ENCODE data around the gene FNDC11.

Gene FNDC11

DNA sequence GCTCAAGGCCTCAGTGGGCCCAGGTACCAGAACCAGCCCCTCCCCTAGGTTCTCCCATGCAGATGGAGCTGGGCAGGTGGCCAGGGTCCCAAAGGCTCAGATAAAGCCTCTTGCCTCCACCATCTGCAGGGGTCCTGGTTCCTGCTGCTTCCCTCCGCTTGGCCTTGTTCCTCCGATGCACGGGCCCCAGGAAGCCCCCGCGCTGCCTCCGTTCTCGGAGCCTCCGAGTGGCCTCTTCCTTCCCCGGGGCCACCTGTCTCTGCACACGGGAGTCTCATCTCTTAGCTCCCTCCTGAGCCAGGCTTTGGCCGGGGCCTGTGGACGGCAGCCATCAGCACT, 14.9 kb upstream of the FNDC11 start:
- DNase-seq (ENCODE audit: extremely low read depth in 1 of 2, low read depth in 1 of 2): no peak

GRCh38 chr20:63539441-63540370, 14.3 kb upstream of the FNDC11 start:
- no peak for DNase-seq (ENCODE audit: extremely low read depth in 1 of 2, low read depth in 1 of 2)

DNA sequence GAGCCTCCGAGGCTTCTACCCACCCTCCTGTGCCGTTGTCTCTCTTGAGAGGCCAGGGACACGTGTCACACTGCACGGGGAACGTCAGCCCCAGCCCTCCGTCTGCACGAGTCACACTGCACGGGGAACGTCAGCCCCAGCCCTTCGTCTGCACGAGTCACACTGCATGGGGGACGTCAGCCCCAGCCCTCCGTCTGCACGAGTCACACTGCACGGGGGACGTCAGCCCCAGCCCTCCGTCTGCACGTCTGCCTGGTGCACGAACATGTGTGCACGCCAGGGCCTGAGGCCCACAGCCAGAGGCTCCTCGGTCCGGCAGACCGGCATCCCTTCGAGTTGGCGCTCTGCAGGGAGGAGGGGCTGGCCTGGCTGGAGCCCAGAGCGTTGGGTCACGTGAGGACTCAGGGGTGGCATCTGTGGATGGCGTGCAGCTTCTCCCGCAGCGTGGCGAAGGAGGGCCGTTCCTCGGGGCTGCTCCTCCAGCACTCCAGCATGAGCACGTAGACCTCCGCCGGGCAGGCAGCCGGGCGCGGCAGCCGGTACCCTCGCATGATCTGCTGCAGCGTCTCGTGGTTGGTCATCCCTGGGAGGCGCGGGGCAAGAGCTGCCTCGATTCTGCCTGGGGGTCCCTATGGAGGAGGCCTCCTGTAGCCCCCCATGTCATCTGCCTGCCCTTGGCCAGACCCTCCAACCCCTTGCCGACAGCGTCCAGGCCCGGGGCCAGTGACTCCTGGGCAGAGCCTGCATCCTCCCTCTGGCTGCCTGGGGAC, 13.4 kb upstream of the FNDC11 start:
- no peak for DNase-seq (ENCODE audit: extremely low read depth in 1 of 2, low read depth in 1 of 2)

DNA sequence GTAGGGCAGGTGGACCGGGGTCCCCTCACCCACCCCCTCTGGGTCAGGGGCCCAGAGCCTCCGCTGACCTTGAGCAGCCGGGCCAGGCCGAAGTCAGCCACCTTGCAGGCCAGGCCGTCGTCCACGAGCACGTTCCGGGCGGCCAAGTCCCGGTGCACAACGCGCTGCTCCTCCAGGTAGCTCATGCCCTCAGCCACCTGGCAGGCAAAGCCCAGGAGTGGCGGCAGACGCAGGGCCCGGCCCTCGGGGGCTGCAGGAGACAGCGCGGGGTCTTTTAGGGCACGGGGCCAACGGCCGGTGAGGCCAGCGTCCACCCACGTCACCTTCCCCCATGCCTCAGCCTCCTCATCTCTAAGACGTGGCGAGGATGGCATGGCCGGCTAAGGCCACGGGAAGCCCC, 12.6 kb upstream of the FNDC11 start:
- DNase-seq (ENCODE audit: extremely low read depth in 1 of 2, low read depth in 1 of 2): no peak

- DNase-seq (ENCODE audit: extremely low read depth in 1 of 2, low read depth in 1 of 2): no peak
These were observed 11.9 kb upstream of the FNDC11 start for GRCh38 chr20:63542031-63542559.

GRCh38 chr20:63542696-63543095, 11.3 kb upstream of the FNDC11 start:
- no peak for DNase-seq (ENCODE audit: extremely low read depth in 1 of 2, low read depth in 1 of 2)

DNA sequence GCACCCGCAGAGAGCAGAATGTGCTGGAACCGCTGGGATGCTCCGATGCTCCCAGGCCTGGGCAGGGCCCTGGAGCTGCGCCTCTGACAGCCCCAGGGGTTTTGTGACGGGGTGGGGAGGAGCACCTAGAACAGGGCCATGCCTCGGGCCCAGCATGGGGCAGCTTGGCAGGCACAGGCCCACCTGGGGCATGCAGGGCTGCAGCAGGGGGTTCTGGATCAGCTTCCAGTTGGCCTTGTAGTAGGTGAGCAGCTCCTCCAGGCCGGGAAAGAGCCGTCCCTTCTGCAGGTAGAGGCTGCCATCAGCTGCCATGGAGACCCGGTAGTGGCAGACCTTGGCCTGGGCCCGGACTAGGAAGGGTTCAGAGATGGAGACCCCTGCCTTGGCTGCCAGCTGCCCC, 10.8 kb upstream of the FNDC11 start:
- DNase-seq (ENCODE audit: extremely low read depth in 1 of 2, low read depth in 1 of 2): no peak

DNA sequence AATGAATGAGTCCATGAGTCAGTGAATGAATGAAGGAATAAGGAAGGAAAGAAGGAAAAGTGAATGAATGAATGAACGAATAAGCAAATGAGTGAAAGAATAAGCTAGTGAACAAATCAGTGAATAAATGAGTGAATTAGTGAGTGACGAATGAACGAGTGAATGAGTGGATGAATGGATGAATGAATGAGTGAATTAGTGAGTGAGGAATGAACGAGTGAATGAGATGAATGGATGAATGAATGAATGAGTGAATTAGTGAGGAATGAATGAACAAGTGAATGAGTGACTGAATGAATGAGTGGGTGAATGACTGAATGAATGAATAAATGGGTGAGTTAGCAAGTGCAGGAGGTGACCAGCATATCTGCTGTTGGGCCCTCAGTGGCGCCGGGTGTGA, 10.2 kb upstream of the FNDC11 start:
- DNase-seq (ENCODE audit: extremely low read depth in 1 of 2, low read depth in 1 of 2): no peak

GRCh38 chr20:63544241-63544957, 9.6 kb upstream of the FNDC11 start:
- DNase-seq (ENCODE audit: extremely low read depth in 1 of 2, low read depth in 1 of 2): no peak

DNA sequence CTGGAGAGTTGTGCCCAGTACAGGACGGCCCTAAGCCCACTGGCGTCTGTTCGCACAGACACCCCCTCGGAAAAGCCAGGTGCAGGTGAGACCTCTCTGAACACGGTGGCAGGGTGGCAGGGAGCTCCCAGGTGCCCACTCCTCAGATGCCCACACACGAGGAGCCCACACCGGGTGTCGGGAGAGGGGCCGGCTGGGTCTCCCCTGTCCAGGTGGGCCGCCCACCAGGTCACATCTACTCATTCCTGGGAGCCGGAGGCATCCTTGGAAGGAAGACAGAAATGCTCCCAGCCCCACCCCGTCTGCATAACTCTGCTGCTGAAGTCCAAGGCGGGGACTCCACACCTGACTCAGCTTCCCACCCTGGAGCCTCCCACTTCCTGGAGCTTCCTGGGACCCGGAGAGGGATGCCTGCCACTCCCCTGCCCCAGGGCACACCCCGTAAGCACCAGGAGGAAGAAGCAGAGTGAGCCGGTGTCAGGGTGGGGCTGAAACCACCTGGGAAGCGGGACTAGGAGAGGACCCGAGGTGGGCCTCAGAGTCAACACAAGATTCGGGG, 8.9 kb upstream of the FNDC11 start:
- no peak for DNase-seq (ENCODE audit: extremely low read depth in 1 of 2, low read depth in 1 of 2)

DNA sequence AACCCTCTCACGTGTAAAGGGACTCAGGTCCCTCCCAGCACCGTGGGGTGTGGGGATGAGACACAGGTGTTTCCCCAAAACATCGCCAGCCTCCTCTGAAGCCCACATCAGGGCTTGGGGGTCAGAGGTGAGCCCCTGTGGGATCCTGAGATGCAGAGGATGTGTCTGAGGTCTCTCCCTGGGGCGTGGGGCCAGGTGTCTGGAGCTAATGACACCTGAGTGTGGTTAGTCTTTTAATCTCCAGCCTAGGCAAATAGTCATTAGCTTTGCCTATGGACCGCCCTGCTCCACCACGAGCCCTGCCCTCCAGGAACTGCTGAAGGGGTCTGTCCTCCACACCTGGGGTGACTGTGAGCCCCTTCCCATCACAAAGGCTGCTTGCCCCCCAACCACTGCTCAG, 8.1 kb upstream of the FNDC11 start:
- no peak for DNase-seq (ENCODE audit: extremely low read depth in 1 of 2, low read depth in 1 of 2)

- no peak for DNase-seq (ENCODE audit: extremely low read depth in 1 of 2, low read depth in 1 of 2)
These were observed 7.6 kb upstream of the FNDC11 start for GRCh38 chr20:63546256-63546955.

GRCh38 chr20:63546956-63547724, 6.8 kb upstream of the FNDC11 start:
- no peak for DNase-seq (ENCODE audit: extremely low read depth in 1 of 2, low read depth in 1 of 2)

DNA sequence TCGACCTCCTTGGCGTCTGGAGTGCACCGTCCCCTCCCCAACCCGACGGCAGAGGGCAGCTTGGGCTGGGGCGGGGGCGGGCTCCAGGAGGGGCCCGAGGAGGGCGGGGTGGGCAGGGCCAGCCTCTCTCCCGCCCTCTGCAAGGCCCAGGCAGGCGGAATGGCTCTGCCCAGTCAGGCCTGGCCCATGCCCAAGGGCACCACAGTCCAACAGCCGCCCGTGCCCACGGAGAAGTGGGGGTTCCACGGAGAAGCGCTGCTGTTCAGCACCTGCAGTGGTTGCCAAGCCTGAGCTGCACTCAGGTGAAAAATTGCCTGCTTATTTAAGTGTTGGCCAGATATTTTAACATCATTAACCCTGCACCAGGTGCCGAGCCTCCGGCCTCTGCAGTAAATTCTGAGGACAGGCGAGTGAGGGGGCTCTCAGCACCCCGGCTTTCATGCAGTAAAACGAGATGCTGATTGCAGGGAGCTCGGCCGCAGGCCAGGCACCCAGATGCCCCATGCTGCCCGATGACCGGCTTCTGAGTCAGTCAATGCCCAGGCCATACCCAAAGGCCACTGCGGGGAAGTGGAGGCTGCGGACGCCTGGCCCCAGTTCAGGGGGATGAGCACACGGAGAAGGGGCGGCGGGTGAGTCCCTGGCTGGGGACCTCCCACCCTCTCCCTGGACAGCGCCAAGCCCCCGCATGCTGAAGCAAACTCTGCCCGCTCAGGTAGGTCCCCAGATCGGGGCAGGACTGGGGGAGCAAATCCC, 6.1 kb upstream of the FNDC11 start, which contains the start of gene SRMS:
Gene SRMS, minus strand, starts transcription at position 25 of the 756 bp plus-strand sequence. CDS start 286 bp downstream, outside the sequence.
- DNase-seq (ENCODE audit: extremely low read depth in 1 of 2, low read depth in 1 of 2): no peak

GRCh38 chr20:63548542-63548941, 5.4 kb upstream of the FNDC11 start:
- DNase-seq (ENCODE audit: extremely low read depth in 1 of 2, low read depth in 1 of 2): no peak

DNA sequence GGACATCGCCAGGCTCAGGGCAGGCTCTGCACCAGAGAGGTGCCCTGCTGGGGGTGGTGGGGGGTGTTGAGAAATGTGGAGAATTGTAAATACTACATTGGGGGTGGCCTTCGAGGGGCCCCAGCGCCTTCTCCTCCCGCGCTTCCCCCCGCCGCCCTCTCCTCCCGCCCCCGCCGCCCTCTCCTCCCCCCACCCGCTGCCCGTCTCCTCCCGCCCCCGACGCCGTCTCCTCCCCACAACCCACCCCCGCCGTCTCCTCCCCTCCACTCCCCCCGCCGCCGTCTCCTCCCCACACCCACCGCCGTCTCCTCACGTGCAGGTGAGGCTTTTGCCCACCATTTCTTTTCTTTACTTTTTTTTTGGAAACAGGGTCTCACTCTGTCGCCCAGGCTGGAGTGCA, 4.9 kb upstream of the FNDC11 start:
- no peak for DNase-seq (ENCODE audit: extremely low read depth in 1 of 2, low read depth in 1 of 2)

DNA sequence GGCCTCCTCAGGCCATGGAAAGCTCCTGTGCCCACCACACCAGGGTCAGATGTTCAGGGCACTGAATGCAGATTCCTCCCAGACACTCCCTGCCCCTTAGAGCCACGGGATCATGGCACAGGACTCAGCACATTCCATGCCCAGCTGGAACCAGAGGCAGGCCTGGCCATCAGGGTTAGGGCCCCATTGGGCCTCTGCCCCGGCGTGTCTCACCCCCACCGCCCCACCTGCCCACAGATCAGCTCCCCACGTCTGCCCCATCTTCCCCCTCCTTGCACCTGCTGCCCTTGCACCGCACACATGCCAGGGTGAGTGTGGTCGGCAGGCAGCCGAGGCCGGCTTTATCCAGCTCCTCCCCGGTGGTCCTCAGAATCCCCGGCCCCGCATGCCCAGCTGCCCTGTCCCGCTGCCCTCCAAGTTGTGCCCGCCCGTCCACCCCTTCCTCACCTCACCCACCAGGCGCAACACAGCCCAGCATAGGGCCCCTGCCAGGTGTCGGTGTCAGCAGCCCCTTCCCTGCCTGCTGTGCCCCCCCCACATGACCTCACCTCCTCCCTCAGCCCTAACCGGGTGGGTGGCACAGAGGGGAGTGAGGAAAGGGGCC, 4.2 kb upstream of the FNDC11 start:
- DNase-seq (ENCODE audit: extremely low read depth in 1 of 2, low read depth in 1 of 2): no peak

- DNase-seq (ENCODE audit: extremely low read depth in 1 of 2, low read depth in 1 of 2): no peak
These were observed 2.9 kb upstream of the FNDC11 start for GRCh38 chr20:63551068-63551467.

All from stimulated activated CD8-positive, alpha-beta memory T cell treated with anti-CD3 and anti-CD28 coated beads, Interleukin-7, amount 100 ng/mL, for 48 hours (primary cell).